SW480 (cell line): ENCODE data around the gene CEACAM3.

Source experiments
- DNase-seq: peaks from one replicate; pipeline ENCODE4 v3.0.0-alpha.2; 2016; ENCODE audit warnings: low spot score

Gene CEACAM3

DNA sequence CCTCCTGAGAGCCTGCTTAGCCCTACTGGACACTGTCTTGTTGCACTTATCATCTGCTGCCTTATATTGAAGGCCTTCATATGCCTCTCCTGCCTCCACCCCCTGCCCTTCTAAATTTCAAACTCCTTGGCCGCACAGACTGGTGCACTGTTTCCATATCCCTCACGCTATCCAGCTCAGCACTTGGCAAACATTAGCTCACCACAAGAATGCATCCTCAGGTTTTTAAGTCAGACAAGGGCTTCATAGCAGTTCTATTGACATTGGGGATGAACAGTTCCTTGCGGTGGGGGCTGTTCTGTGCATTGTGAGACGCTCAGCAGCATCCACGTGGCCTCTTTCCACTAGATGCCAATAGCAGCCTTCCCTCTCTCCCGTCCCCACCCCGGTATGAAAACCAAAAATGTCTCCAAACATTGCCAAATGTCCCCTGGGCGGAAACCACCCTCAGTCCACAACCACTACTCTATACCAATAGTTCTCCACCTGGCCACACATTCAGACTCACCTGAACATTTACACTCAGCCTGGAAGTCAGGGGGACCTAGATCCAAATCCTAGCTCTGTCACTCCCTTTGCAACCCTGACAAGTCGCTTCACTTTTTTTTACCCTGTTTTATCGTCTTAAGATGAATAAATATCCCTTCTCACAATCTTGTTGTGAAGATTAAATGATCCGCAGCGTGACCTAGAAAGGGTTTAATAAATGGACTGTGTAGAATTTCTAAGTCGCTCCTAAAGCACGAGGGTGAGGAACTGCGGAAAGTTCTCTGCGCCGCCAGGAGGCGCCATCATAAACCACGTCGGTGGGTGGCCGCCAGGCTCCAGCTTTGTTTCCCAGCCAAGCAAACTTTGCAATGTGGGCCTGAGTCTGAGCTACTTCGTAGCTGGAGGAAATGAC is 3.6 kb upstream of the CEACAM3 start:
- peak; percentile 48 for DNase-seq

DNA sequence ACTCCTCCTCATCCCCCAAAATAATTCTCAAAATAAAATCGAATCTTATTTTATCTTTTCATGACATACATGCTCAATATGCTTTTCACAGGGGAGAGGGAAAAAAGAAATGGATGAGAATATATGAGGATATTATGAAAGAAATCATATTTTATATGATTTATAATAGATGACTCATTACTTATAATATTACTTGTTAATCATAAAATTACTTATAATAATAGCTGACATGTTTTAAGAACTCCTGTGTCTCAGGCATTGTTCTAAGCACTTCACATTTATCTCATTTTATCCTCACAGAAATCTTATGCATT is 3.0 kb upstream of the CEACAM3 start:
- no peak for DNase-seq

DNA sequence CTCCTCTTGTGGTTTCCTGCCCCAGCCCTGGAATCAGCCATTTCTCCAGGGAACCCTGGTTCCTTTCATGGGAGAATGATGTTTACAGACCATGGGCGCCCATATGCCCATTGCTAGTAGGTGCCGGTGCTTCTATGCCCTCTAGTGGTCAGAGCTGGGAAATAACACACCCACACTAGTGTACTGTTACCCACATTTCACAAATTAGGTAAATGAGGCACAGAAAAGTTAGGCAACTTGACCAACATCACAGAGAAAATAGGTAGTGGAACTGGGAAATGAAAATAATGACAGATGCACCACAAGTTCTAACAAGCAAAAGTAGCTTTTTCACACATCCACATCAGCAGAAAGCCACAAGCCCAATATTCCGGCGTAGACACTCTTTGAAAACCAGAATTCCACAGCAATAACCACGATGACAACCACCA is 1.3 kb upstream of the CEACAM3 start:
- peak; percentile 59 for DNase-seq

DNA sequence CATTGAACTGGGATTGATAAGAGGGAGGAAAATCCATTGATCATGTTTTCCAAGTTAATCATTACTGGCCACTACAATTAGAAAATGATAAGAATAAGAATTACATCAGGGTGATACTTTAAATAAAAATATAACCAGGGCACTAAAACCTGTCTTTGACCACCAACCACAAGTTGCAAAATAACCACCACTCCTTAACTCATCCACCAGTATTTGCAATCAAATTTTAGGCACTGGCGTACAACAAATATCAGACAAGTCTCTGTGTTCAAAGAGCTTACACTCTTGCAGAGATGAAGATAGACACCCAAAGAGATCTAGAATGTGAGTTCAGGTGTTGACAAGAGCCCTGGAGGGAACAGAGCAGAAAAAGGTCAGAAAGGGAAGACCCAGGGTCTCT is 514 bp downstream of the CEACAM3 start:
- DNase-seq: no peak

DNA sequence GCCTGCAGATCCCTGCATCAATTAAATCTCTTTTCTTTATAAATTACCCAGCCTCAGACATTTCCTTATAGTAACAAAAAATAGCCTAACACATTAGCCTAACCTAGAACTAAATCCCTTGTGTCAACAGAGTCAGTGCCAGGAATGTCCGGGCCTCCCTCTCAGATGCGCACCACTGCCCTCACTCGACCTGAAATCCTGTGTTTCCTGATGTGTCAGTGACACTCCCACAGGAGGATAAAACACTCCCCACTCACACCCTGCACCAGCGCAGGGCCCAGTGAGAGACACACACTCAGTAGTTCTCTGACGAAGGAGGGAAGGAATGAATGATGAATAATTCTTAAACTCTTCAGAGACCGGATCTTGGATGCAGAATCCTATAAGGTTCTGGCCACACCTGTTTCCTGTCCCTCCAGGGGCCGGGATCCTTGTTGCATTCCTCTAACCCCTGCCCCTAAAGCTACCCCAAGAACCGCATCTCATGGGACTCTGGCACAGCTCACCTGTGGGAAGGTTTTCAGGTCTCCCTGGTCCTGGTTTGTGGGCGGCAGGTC is 3.1 kb downstream of the CEACAM3 start:
- DNase-seq: no peak

DNA sequence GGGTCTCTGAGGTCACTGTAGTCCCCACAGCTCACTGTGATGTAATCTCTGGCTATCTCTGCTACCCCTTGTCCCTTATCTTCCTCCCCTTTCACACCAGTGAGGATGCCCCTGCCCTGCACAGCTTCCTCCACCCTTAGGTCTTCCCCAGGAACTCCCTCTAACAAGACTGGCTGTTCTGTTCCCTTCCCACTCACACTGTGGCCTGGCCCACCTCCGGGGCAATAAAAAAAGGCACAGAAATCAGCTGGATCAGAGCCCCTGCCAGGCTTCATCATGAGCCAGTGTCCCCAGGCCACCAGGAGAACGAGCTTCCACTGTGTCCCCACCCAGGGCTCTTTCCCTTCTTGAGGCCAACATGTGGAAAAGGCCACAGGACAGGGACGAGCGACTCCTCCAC is 4.6 kb downstream of the CEACAM3 start:
- no peak for DNase-seq

DNA sequence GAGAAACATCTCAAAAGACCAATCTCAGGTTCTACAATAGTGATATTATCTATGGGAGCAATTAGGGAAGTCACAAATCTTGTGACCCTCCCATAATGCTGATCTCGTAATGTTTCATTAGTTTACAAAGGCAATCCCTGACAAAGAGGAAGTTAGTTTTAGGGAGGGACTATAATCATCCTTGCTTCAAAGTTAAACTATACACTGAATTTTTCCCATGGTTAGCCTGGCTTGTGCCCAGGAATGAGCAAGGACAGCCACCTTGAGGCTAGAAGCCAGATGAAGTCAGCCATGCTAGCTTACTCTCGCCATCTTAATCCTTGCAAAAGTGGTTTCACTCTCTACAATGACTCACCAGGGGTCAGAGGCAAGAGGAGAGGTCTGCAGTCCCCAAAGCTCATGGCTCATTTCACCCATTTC is 5.4 kb downstream of the CEACAM3 start:
- no peak for DNase-seq

DNA sequence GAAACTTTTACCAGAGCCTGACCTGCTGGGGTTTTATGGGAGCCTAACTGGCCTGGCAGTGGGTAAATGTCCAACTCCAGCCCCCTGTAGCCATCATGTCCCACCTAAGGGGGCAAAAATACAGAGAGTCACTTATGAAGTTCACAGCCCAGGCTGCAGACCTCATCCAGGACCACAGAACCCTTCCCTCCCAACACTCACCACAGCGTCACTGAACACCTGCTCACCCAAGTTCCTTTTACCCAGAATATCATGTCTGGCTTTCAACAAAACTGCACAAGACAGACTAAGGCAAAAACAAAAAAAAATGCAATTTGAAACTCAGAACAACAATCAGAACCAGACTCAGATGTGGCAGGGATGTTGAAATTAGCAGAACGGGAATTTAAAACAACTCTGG is 6.4 kb downstream of the CEACAM3 start:
- DNase-seq: no peak

DNA sequence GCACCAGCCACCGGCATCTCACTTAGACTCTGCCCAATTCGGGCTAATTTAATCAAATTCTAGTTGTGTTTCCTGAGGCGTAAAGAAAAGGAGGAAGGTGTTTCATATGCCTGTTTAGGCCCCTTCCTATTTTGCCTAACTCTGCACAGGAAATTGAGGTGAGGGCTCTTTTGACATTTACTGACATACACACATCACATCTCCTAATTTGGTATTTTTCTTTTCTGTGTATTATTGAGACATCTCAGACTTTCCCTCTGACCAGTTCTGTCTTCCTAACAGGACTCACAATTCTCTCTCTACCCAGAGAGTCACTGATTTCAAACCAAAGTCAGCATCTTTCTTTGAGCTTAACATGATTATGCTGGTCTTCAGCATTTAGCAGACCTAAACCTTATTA is 7.9 kb downstream of the CEACAM3 start:
- no peak for DNase-seq

DNA sequence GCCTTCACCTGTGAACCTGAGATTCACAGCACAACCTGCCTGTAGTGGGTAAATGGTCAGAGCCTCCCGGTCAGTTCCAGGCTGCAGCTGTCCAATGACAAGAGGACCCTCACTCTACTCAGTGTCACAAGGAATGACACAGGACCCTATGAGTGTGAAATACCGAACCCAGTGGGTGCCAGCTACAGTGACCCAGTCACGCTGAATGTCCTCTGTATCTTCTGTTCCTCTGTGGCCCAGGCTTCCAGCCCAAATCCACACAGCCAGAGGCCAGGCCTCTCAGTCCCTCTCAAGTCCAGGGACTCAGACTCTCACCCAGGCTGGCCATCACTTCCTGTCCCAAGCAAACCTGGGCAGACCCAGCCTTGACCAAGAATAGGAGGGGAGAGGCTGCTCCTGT is 10.8 kb downstream of the CEACAM3 start:
- DNase-seq: no peak

DNA sequence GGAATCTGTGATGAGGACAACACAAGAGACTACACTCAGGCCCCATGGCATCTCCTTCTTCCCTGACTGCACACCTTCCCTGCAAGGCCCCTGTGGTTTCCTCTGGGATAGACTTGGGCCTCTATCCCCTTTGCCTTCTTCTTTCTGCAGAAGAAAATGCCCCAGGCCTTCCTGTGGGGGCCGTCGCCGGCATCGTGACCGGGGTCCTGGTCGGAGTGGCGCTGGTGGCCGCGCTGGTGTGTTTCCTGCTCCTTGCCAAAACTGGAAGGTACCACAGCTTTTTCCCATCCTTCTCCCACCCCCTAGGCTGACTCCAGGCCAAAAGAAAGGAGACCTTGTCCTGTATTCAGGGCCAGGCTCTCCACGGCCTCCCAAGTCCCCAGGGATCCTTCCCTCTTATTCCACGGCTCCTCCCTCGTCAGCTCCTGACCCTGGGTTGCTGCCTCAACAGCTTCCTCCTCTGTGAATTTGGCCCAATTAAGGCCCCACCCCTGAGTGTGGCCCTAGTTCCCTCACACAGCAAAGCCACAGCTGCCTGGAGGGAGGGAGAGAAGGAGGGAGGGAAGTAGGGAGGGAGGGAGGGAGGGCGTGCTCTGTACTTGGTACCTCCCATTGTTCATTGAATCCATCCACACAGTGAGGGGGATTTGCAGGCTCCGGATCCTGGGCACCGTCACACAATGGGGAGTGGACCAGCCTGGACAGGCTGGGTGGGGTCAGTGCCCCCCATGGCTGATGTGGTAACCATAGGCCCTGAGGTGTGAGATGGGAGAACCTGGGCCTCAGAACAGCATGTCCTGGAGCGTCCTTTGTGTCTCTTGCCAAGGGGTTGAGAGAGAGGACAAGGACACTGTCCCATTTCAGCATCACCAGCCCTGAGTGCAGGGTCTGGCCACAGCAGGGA is 12.5 kb downstream of the CEACAM3 start:
- DNase-seq: no peak

DNA sequence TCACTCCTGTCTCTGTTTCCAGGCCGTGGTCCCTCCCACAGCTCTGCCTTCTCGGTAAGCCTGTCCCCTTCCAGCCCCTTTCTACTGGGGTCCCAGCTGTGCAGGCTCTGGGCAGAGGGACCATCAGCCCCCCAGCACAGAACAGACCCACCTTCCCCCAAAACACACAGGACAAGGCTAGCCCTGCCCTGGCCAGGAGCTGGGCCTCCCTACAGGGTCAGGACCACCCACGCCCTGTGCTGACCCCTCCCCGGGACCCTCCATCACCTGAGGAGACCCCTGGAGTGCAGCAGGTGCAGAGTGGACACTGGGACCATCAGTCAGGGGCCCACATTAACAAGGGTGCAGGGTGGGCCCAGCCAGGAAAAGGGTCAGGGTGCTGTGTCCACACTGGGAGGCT is 13.9 kb downstream of the CEACAM3 start:
- no peak for DNase-seq

DNA sequence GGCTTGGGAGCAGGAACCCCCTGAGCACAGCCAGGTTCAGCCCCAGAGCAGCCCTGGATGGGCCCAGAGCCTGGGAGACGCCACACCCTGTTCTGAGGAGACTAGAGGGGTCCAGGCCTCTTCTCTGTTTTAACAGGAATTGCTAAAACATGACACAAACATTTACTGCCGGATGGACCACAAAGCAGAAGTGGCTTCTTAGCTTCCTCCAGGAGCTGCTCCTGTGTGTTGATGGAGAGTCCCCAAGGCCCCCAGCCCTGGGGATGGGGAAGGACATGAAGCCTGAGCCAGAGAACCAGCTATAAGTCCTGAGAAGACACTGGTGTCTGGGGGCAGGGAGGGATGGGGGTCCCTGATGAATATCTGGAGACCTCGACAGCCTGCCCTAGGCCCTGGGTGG is 14.6 kb downstream of the CEACAM3 start:
- no peak for DNase-seq

DNA sequence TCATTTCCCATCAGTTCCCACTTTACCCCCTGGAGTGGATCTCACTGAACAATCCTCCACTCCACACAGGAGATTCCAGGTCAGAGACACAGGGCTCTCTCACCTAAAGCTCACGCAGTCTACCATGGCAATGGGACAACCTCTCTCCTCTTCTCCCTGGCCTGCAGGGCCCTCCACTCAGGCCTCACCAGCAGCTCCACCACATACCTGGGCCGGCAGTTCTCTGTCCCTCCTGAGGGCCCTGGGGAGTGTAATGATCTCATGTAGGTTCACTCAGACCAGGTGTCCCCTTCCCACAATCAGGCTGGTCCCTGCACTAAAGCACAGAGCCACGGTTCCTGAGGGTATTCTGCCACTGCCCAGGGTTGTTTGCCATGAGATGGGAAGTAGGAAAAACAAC is 15.6 kb downstream of the CEACAM3 start:
- DNase-seq: no peak

DNA sequence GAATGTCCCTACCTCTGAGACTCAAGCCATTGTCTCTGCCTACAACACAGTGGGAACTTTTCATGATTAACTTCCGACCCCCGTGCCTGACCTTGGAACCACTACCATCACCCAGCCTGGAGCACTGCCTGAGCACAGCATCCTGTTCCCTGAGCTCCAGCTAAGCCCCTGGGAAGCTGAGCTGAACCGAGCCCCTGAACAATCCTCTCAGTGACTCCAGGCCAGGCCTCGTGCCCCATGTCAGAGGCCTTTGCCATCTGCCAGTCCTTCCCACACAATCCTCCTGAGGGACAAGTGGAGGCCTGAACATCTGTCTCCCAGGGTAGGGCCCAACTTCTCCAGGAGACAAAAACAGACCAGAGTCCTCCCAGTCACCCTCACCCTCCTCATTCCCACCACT is 17.5 kb downstream of the CEACAM3 start:
- DNase-seq: no peak

DNA sequence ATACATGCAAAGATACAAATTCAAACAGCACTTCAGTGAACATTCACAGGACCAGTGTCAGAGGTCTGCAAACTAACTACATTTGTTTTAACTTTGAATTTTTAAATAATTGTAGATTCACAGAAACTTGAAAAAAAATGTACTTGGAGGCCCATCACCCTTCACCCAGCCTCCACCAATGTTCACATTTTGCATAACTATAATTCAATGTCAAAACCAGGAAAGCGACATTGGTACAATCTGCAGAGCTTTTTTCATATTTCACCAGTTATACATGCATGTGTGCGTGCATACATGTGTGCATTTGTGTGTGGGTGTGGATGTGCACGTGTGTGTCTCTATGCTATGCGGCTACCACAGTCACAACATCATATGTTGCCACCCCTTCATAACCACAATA is 18.9 kb downstream of the CEACAM3 start:
- no peak for DNase-seq

DNA sequence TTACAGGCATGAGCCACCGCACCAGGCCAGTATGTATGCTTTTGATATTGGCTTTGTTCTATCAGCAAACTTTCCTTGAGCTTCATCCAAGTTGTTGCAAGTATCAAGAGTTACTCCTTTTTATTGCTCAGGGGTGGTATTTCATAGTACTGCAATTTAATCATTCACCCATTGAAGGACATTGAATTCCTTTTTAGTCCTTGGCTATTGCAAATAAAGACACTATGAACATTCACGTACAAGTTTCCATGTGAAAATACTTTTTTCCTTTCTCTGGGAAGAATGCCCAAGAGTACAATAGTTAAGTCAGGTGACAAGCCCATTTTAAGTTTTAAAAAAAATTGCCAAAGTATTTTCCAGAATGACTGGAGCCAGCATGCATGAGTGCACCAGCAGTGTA is 20.4 kb downstream of the CEACAM3 start:
- DNase-seq: no peak

DNA sequence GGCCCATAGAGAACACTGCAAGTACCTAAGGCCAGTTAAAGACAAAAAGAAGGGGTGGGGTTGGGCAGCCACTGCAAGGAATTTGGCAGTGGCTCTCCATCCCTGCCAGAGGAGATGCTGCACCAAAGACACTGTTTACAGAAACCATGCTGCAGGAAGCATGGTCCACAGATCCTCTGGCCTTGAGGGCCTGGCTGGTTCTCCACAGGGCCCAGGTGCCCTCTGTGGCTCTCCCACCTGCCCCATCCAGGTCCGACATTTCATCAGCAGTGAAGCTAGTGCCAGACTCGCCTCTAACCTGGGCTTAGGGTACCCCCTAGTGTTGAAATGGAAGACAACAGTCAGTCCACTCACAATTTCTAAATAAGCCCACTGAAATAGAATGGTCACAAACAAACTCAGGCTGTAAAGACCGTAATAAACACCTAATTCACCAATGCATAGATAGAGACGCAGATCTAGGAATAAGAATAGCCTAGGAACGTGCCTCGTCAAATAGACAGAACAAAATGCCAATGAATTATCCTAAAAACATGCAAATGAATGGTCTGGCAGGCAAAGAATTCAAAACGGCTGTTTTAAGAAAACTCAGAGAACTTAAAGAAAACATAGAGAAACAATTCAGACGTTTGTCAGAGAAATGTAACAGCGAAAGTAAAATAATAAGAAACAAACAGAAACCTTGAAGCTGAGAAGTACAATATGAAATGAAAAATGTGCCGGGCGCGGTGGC is 24.8 kb downstream of the CEACAM3 start:
- peak; percentile 69 for DNase-seq

DNA sequence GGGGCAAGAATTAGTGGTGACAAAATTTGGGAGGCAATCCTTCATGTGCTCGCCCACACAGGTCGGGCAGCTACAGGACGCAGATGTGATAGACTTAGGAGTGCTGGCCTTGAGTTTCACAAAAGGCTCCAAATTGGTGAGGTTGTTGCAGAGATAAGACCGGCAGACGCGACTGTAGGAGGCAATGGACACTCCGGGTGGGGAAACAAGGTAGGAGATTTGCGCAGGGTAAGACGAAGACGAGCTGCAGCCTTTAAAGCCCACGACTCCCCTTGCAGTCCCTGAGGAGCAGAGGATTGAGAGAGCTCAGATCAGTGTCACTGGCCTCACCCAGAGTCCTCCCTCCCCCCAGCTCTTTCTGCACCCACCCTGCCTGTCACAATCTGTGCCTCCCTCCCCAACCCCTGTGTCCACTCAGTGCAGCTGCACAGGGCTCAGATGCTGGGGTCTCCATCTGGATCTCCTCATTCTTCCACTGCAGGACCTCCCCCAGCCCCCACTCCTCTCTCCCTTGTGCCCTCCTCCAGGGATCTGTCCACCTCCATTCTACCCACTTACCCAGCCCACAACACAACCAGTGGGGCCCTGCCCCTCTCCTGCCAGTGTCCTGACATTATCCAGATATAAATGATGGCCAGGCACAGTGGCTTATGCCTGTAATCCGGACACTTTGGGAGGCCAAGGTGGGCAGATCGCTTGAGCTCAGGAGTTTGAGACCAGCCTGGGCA is 41.8 kb downstream of the CEACAM3 start:
- DNase-seq: no peak

DNA sequence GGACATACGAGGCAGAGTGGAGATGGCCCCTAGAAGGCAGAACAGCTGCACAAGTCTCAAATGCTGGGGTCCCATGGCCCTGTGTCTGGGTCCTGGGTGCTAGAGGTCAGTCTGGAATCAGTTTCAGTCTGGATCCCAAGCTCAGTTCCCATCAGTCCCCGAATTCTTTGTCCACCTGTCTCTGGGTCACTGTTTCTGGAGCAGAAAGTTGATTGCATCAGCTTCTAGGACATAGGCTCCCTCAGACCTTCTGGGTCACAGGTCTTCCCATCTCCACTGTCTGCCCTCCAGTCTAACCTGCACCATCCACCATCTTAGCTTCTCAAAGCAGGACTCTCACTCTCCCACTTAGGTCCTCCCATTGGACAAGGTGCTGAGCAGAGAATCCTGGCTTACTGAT is 42.8 kb downstream of the CEACAM3 start:
- no peak for DNase-seq

DNA sequence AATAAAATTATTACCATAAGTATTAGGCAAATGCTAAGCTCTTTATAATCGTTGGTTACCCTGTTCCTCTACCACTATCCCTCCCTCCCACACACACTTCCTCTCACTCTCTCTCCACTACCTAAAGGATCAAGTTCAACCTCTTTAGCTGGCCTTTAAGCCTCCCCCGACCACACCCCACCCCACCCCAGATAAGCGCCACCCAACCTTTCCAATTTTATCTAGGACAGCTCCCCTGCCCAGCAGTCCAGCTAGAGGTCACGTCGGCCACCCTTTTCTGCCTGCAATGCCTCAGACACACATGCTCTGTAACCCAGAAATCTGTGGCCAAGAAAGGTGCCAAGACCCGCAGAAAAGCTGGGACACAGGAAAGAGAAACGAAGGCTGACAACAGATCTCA is 47.0 kb downstream of the CEACAM3 start:
- no peak for DNase-seq

DNA sequence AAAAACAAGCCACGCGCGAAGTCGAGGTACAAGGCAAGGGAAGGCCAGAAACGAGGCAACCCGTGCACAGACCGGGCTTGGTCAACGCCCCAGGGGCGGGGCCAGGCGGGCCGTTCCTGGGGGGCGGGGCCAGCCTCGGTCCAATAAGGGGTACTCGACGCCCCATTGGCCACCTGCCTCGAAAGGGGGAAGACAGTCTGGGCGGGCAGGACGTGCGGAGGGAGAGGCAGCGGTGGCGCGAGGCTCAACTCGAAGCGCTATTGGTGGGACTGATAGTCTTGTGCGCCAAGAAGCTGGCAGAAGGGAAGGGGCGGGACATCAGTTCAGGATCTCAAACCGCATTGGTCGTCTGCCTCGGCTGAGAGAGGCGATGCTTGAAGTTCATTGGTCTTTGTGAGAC is 48.2 kb downstream of the CEACAM3 start, which contains the start of gene LYPD4:
Gene LYPD4, minus strand, starts transcription at position 83 of the 400 bp plus-strand sequence. CDS start 5,398 bp downstream, outside the sequence.
- no peak for DNase-seq
